GM18873 (cell line): Measurements from ENCODE around the gene LHX6.

Experiments used
- ATAC-seq: cut with Tn5 transposase; IDR thresholded peaks from one replicate; pipeline ENCODE4 v1.9.1; 2021; ENCODE audit warnings: mild to moderate bottlenecking, moderate library complexity, moderate number of reproducible peaks; ENCODE audit not compliant: unreplicated experiment, low FRiP score

Gene LHX6

DNA sequence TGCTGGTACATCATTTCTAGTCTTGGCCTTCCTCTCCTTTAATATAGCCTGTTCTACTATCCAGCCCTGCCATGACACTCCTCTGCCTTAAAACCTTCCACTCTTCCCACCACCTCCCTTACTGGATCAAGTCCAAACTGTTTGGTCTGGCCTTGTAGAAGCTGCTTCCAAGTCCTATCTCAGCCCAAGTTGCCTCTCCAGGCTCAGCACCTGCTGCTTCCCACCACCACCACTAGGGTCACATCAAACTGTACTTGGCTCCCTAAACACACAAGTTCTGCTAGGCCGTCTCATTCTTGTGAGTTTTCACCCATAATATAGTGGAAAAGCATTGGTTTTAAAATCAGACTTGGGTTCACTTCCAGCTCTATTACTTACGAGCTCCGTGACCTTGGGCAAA is 70.6 kb downstream of the LHX6 start:
- ATAC-seq = no peak

DNA sequence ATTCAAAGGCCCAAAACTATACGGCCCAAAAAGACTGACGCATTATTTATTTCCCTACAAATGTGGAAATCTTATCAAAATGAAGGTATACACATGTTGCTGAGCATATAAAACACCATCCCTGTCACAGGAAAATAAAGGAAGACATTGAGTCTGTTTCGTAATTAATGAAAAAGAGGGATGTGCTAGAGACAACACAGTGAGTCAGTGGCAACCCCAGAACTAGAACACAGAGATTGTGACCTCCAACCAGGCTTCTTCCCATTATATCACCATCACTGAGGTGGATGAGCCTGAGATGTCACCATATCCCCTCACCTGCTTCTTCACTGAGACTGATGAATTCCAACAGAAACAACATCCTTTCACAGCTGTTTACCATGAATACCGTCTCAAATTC is 73.0 kb downstream of the LHX6 start:
- no peak for ATAC-seq
